Esophagus (tissue), 2 donors: Measurements from ENCODE around the gene APBA2. TPM values are rescaled to one million over a fixed set of nuclear protein-coding genes. Genes with fewer than 3 reads are reported as not detected.

Experiments
- H3K27ac ChIP-seq, 2 donors: one replicate each; pipeline ENCODE4 v1.5.1; 2013; ENCODE audit warnings: low read depth in 2 of 2, mild to moderate bottlenecking in 2 of 2, inconsistent platforms in 1 of 2, low read length in 1 of 2, moderate library complexity in 1 of 2
- H3K27me3 ChIP-seq, 2 donors: one replicate each; pipeline ENCODE4 v1.6.1; 2013; ENCODE audit warnings: low read length in 2 of 2, control low read depth in 1 of 2, mild to moderate bottlenecking in 1 of 2; ENCODE audit not compliant: insufficient read depth in 2 of 2, control insufficient read depth in 1 of 2
- H3K36me3 ChIP-seq, 2 donors: one replicate each; pipeline ENCODE4 v1.6.1; 2013; ENCODE audit warnings: low read length in 1 of 2; ENCODE audit not compliant: control insufficient read depth in 2 of 2, insufficient read depth in 2 of 2
- H3K4me1 ChIP-seq, 2 donors: one replicate each; pipeline ENCODE4 v1.6.1; 2013; ENCODE audit warnings: low read length in 1 of 2; ENCODE audit not compliant: control insufficient read depth in 2 of 2, insufficient read depth in 2 of 2
- H3K4me3 ChIP-seq, 2 donors: one replicate each; pipeline ENCODE4 v1.5.1; 2013; ENCODE audit warnings: low read length in 2 of 2, mild to moderate bottlenecking in 2 of 2, low read depth in 1 of 2, moderate library complexity in 1 of 2
- H3K9me3 ChIP-seq, 2 donors: one replicate each; pipeline ENCODE4 v1.6.1; 2013; ENCODE audit warnings: mild to moderate bottlenecking in 2 of 2, low read depth in 1 of 2, low read length in 1 of 2, moderate library complexity in 1 of 2; ENCODE audit not compliant: control insufficient read depth in 2 of 2, insufficient read depth in 1 of 2
- WGBS, 2 donors: extraction: QIAGEN DNeasy Blood & Tissue Kit; methylation state at CpG; one replicate each; pipeline ENCODE4 v1.1.7; 2013; 5-methylcytosine and 5-hydroxymethylcytosine counted together
- polyA plus RNA-seq, 2 donors: library from polyadenylated mRNA; stranded (reverse); fragments of 200-250 nt; gene quantifications; one replicate each; pipeline ENCODE4 v1.2.3, GENCODE V29; 2013
- donor health status: healthy with polysubstance abuse.
- donor health status: Bipolar disorder and iron deficiency.

Gene APBA2
- polyA plus RNA-seq, 2 donors, result 0.77 to 1.7 TPM

GRCh38 chr15:29071232-29071881 lies 185.6 kb downstream of the APBA2 start:
- Histone ChIP-seq H3K4me1 (no peaks in the 10 kb centered on the region), H3K36me3 (no peaks in the 10 kb centered on the region), H3K27ac (no peak overlapping the region), H3K4me3 (no peak overlapping the region), H3K27me3 (no peaks in the 10 kb centered on the region), H3K9me3 (no peaks in the 10 kb centered on the region)
- WGBS, 2 donors, result 77 to 80% methylated on average over 11 of the region's 11 CpGs

- Histone ChIP-seq H3K4me1 (no peaks in the 10 kb centered on the region), H3K27ac (no peak overlapping the region), H3K4me3 (no peak overlapping the region), H3K36me3 (no peaks in the 10 kb centered on the region), H3K9me3 (no peaks in the 10 kb centered on the region), H3K27me3 (no peaks in the 10 kb centered on the region)
- 82 to 87% methylated on average over 7 of the region's 7 CpGs for WGBS, 2 donors
Measured at GRCh38 chr15:29071882-29072273, 186.1 kb downstream of the APBA2 start.

GRCh38 chr15:29072444-29072843 lies 186.7 kb downstream of the APBA2 start:
- Histone ChIP-seq H3K27ac (no peak overlapping the region), H3K27me3 (no peaks in the 10 kb centered on the region), H3K9me3 (no peaks in the 10 kb centered on the region), H3K4me3 (no peak overlapping the region), H3K4me1 (no peaks in the 10 kb centered on the region), H3K36me3 (no peaks in the 10 kb centered on the region)
- 75 to 82% methylated on average over 5 of the region's 5 CpGs for WGBS, 2 donors

- no peaks in the 10 kb centered on the region for H3K4me1 ChIP-seq
- 45 to 62% methylated on average over 4 of the region's 4 CpGs for WGBS, 2 donors
- no peak overlapping the region for H3K4me3 ChIP-seq
- H3K27me3 ChIP-seq, result no peaks in the 10 kb centered on the region
- H3K27ac ChIP-seq, result no peak overlapping the region
- no peaks in the 10 kb centered on the region for H3K36me3 ChIP-seq
- H3K9me3 ChIP-seq, result no peaks in the 10 kb centered on the region
Measured at GRCh38 chr15:29074045-29074444, 188.3 kb downstream of the APBA2 start.

- Histone ChIP-seq H3K27me3 (no peaks in the 10 kb centered on the region), H3K9me3 (no peaks in the 10 kb centered on the region), H3K36me3 (no peaks in the 10 kb centered on the region), H3K4me1 (no peaks in the 10 kb centered on the region), H3K27ac (no peak overlapping the region), H3K4me3 (no peak overlapping the region)
- 90 to 93% methylated on average over 10 of the region's 10 CpGs for WGBS, 2 donors
Measured at GRCh38 chr15:29078541-29078940, 192.8 kb downstream of the APBA2 start.

GRCh38 chr15:29079479-29079878 lies 193.7 kb downstream of the APBA2 start:
- Histone ChIP-seq H3K36me3 (no peaks in the 10 kb centered on the region), H3K27me3 (no peaks in the 10 kb centered on the region), H3K4me1 (no peaks in the 10 kb centered on the region), H3K27ac (no peak overlapping the region), H3K9me3 (no peaks in the 10 kb centered on the region), H3K4me3 (no peak overlapping the region)
- WGBS, 2 donors, result 86 to 90% methylated on average over 5 of the region's 5 CpGs

GRCh38 chr15:29081781-29082180 lies 196.0 kb downstream of the APBA2 start:
- Histone ChIP-seq H3K4me1 (no peaks in the 10 kb centered on the region), H3K27me3 (no peaks in the 10 kb centered on the region), H3K36me3 (no peaks in the 10 kb centered on the region), H3K27ac (no peak overlapping the region), H3K4me3 (no peak overlapping the region), H3K9me3 (no peaks in the 10 kb centered on the region)
- 93 to 94% methylated on average over 10 of the region's 10 CpGs for WGBS, 2 donors

GRCh38 chr15:29083161-29083560 lies 197.4 kb downstream of the APBA2 start:
- H3K27ac ChIP-seq, result no peak overlapping the region
- H3K27me3 ChIP-seq, result no peaks in the 10 kb centered on the region
- no peaks in the 10 kb centered on the region for H3K9me3 ChIP-seq
- 90% methylated on average over 4 of the region's 4 CpGs for WGBS, 2 donors
- H3K4me1 ChIP-seq, result no peaks in the 10 kb centered on the region
- H3K36me3 ChIP-seq, result no peaks in the 10 kb centered on the region
- H3K4me3 ChIP-seq, result no peak overlapping the region

GRCh38 chr15:29083858-29084257 lies 198.1 kb downstream of the APBA2 start:
- no peak overlapping the region for H3K27ac ChIP-seq
- WGBS, 2 donors, result 88 to 90% methylated on average over 2 of the region's 2 CpGs
- no peaks in the 10 kb centered on the region for H3K27me3 ChIP-seq
- H3K9me3 ChIP-seq, result no peaks in the 10 kb centered on the region
- no peak overlapping the region for H3K4me3 ChIP-seq
- no peaks in the 10 kb centered on the region for H3K4me1 ChIP-seq
- no peaks in the 10 kb centered on the region for H3K36me3 ChIP-seq

GRCh38 chr15:29086001-29086400 lies 200.2 kb downstream of the APBA2 start:
- Histone ChIP-seq H3K27me3 (no peaks in the 10 kb centered on the region), H3K4me3 (no peak overlapping the region), H3K27ac (no peak overlapping the region), H3K36me3 (no peaks in the 10 kb centered on the region), H3K9me3 (no peaks in the 10 kb centered on the region), H3K4me1 (no peaks in the 10 kb centered on the region)
- 62 to 78% methylated on average over 5 of the region's 5 CpGs for WGBS, 2 donors
